ENCODE results near the gene DARS1. TPM values are rescaled to one million over a fixed set of nuclear protein-coding genes. Genes with fewer than 3 reads are reported as not detected.

The DARS1 gene
- total and polyA plus RNA-seq, 2 of the 13 experiments (the other 11 are each of a cell fraction or from before 2014, with no cell fraction given): 149 to 230 TPM

- TF ChIP-seq ARID5B (CRISPR knock-in tag; IDR thresholded peaks at IDR 0.05): no peak
- TF ChIP-seq EZH2 (conservative IDR thresholded peaks at IDR 0.05; ENCODE audit: low read depth, low read length): no peak
- TF ChIP-seq KDM6A (CRISPR knock-in tag; IDR thresholded peaks at IDR 0.05; ENCODE audit: low read depth): no peak
- TF ChIP-seq GATAD1 (CRISPR knock-in tag; IDR thresholded peaks at IDR 0.05): no peak
- no peak for TF ChIP-seq RBAK (CRISPR knock-in tag; IDR thresholded peaks at IDR 0.05)
- TF ChIP-seq ATF2 (CRISPR knock-in tag; IDR thresholded peaks at IDR 0.05): no peak
- TF ChIP-seq SETDB1 (CRISPR knock-in tag; IDR thresholded peaks at IDR 0.05; ENCODE audit: borderline replicate concordance): no peak
- TF ChIP-seq MYC (CRISPR knock-in tag; IDR thresholded peaks at IDR 0.05; ENCODE audit: borderline replicate concordance): no peak
Observed at GRCh38 chr2:136019825-136020224, 34.4 kb upstream of the DARS1 start (continued).

- Histone ChIP-seq H3K27ac (ENCODE audit: extremely low read length, insufficient read depth, low read length) (no peak overlapping the region), H4K20me1 (ENCODE audit: insufficient read depth, low read length) (no peaks in the 10 kb centered on the region), H3K4me3 (replicated peaks in 1 of 3; ENCODE audit: insufficient read depth in 1 of 3, low read depth in 2 of 3, low read length in 3 of 3) (no peak overlapping the region), H3K9me3 (ENCODE audit: low read length) (no peaks in the 10 kb centered on the region), H3K4me2 (ENCODE audit: low read depth, low read length) (no peak overlapping the region), H3K9ac (ENCODE audit: insufficient read depth, low read depth, low read length) (no peak overlapping the region), H3K4me1 (ENCODE audit: insufficient read depth, low read length) (peaks cover 28% of the 10 kb centered on the region), H2AFZ (ENCODE audit: low read length) (no peak overlapping the region), H3K27me3 (ENCODE audit: control insufficient read depth in 1 of 2, insufficient read depth in 2 of 2, low read length in 2 of 2) (no peaks in the 10 kb centered on the region), H3K36me3 (replicated peaks in 1 of 2; ENCODE audit: control insufficient read depth in 1 of 2, insufficient read depth in 2 of 2, low read length in 2 of 2) (no peaks in the 10 kb centered on the region), H3K79me2 (ENCODE audit: insufficient read depth, low read length) (no peaks in the 10 kb centered on the region)
- 62% methylated on average over 5 of the region's 5 CpGs for WGBS (ENCODE audit: low lambda C conversion rate)
- in situ Hi-C loops (cut with HindIII; ENCODE audit: extremely low pct_ligation_motif_present, low pct_unique_long_range_greater_than_20kb): no loop called here
- ChIA-PET POLR2A (no interaction called here), CTCF (ENCODE audit: low intra/inter-chr PET ratio, low total read pairs) (no interaction called here)
- DNase-seq (ENCODE audit: low spot score): no peak
- ATAC-seq: no peak
- BruUV-seq (replicated peaks): no TSS peak
- FAIRE-seq: no peak
- intact Hi-C loops (cut with micrococcal nuclease; ENCODE audit: unreplicated experiment): no loop called here
- TF ChIP-seq MNT (IDR thresholded peaks at IDR 0.05) (no peak), PBX2 (CRISPR knock-in tag; IDR thresholded peaks at IDR 0.05) (no peak), ZNF230 (CRISPR knock-in tag; IDR thresholded peaks at IDR 0.05) (no peak), IRX3 (CRISPR knock-in tag; IDR thresholded peaks at IDR 0.05; ENCODE audit: borderline replicate concordance, low read depth) (no peak), HHEX (CRISPR knock-in tag; IDR thresholded peaks at IDR 0.05) (no peak), ZNF446 (CRISPR knock-in tag; IDR thresholded peaks at IDR 0.05) (no peak), ZFP36 (IDR thresholded peaks at IDR 0.05; ENCODE audit: borderline replicate concordance, low read depth, low read length, partially characterized antibody) (no peak), ZFAT (CRISPR knock-in tag; conservative IDR thresholded peaks at IDR 0.05) (no peak), FIP1L1 (IDR thresholded peaks at IDR 0.05; ENCODE audit: borderline replicate concordance, insufficient read depth, low read depth, low read length) (no peak), PITX1 (CRISPR knock-in tag; IDR thresholded peaks at IDR 0.05) (no peak)
Observed at GRCh38 chr2:136019306-136019705, 33.9 kb upstream of the DARS1 start.
